Progenitor cell of endocrine pancreas (in vitro differentiated cells): ENCODE results near the gene UIMC1. TPM values are rescaled to one million over a fixed set of nuclear protein-coding genes. Genes with fewer than 3 reads are reported as not detected.

Experiments used
- DNase-seq: peaks from one replicate; pipeline ENCODE4 v3.0.0; 2021; ENCODE audit warnings: low spot score; ENCODE audit not compliant: unreplicated experiment
- H3K27ac Mint-ChIP-seq: 2 replicates; pipeline ENCODE4 v1.8.0; 2021; ENCODE audit warnings: mild to moderate bottlenecking, moderate library complexity, mixed read lengths
- H3K27me3 Mint-ChIP-seq: 2 replicates; pipeline ENCODE4 v1.8.0; 2021; ENCODE audit warnings: mixed read lengths
- H3K36me3 Mint-ChIP-seq: 2 replicates; pipeline ENCODE4 v1.8.0; 2022; ENCODE audit warnings: mixed read lengths; ENCODE audit not compliant: insufficient read depth
- H3K4me1 Mint-ChIP-seq: 2 replicates; pipeline ENCODE4 v1.8.0; 2021; ENCODE audit warnings: low read depth, mixed read lengths
- H3K4me3 Mint-ChIP-seq: 2 replicates; pipeline ENCODE4 v1.8.0; 2021; ENCODE audit warnings: low read depth, mild to moderate bottlenecking, moderate library complexity, mixed read lengths
- H3K9me3 Mint-ChIP-seq: 2 replicates; pipeline ENCODE4 v1.8.0; 2021; ENCODE audit warnings: low read depth, mixed read lengths
- total RNA-seq: library from RNA; stranded (reverse); gene quantifications from 2 replicates; pipeline ENCODE4 v1.2.1, GENCODE V29; 2021
- TF ChIP-seq, protein P1 (sequence below): fragments of 200-600 bp; sonication (generic); IDR thresholded peaks from one replicate; pipeline ENCODE4 v1.5.0; 2021; ENCODE audit warnings: antibody characterized with exemption, mild to moderate bottlenecking; ENCODE audit not compliant: unreplicated experiment

UIMC1 gene
- total RNA-seq, 1 donor from 2014 or later, result 47.4 TPM

GRCh38 chr5:176857894-176858273 is 148.7 kb downstream of the UIMC1 start:
- H3K27ac Mint-ChIP-seq, result no peak overlapping the region
- no peaks in the 10 kb centered on the region for H3K36me3 Mint-ChIP-seq
- DNase-seq, result no peak
- peaks cover under 1% of the 10 kb centered on the region for H3K4me1 Mint-ChIP-seq
- H3K27me3 Mint-ChIP-seq, result peaks cover 27% of the 10 kb centered on the region
- no peak overlapping the region for H3K4me3 Mint-ChIP-seq
- TF ChIP-seq, protein P1, sequence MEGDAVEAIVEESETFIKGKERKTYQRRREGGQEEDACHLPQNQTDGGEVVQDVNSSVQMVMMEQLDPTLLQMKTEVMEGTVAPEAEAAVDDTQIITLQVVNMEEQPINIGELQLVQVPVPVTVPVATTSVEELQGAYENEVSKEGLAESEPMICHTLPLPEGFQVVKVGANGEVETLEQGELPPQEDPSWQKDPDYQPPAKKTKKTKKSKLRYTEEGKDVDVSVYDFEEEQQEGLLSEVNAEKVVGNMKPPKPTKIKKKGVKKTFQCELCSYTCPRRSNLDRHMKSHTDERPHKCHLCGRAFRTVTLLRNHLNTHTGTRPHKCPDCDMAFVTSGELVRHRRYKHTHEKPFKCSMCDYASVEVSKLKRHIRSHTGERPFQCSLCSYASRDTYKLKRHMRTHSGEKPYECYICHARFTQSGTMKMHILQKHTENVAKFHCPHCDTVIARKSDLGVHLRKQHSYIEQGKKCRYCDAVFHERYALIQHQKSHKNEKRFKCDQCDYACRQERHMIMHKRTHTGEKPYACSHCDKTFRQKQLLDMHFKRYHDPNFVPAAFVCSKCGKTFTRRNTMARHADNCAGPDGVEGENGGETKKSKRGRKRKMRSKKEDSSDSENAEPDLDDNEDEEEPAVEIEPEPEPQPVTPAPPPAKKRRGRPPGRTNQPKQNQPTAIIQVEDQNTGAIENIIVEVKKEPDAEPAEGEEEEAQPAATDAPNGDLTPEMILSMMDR, result no peak
- no peaks in the 10 kb centered on the region for H3K9me3 Mint-ChIP-seq

- TF ChIP-seq, protein P1, result no peak
- Mint-ChIP-seq H3K27ac (no peak overlapping the region), H3K4me3 (no peak overlapping the region), H3K27me3 (peaks cover 29% of the 10 kb centered on the region), H3K9me3 (no peaks in the 10 kb centered on the region), H3K4me1 (no peaks in the 10 kb centered on the region), H3K36me3 (no peaks in the 10 kb centered on the region)
- DNase-seq, result no peak
Measured at GRCh38 chr5:176857216-176857893, 149.2 kb downstream of the UIMC1 start.

- Mint-ChIP-seq H3K36me3 (no peaks in the 10 kb centered on the region), H3K4me1 (no peaks in the 10 kb centered on the region), H3K27ac (no peak overlapping the region), H3K4me3 (no peak overlapping the region), H3K9me3 (no peaks in the 10 kb centered on the region), H3K27me3 (peaks cover 34% of the 10 kb centered on the region)
- no peak for DNase-seq
- TF ChIP-seq, protein P1, result no peak
Measured at GRCh38 chr5:176856746-176857145, 149.8 kb downstream of the UIMC1 start.

DNA sequence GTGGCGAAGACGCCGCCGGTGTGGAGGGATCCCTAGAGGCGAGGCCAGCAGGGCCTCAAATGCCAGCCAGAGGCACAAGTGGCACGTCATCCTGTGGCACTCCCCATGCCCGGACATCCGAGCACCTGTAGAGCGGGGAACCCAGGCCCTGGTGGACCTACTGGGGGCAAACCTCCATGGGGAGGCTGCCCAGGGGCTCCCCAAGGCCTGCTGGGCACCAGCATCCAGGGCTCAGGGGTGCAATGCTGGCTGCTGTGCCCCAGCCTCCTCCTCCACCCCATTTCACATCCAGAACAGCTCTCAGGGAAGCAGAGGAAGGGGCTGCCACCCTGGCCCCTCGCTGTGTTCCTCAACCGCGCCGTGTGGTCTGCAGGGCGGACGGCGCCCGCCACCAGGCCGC is 151.0 kb downstream of the UIMC1 start:
- peaks cover 34% of the 10 kb centered on the region for H3K27me3 Mint-ChIP-seq
- DNase-seq, result no peak
- H3K9me3 Mint-ChIP-seq, result no peaks in the 10 kb centered on the region
- H3K4me1 Mint-ChIP-seq, result no peaks in the 10 kb centered on the region
- no peak overlapping the region for H3K27ac Mint-ChIP-seq
- TF ChIP-seq, protein P1, result no peak
- no peaks in the 10 kb centered on the region for H3K36me3 Mint-ChIP-seq
- H3K4me3 Mint-ChIP-seq, result no peak overlapping the region

Other genes starting within 250 kb of the UIMC1 start
- gene UNC5A, start 196.2 kb downstream of the UIMC1 start, total RNA-seq, result 2.8 and 2.9 TPM in 2 replicates
- not detected in 2 replicates for gene HK3, start 107.4 kb downstream of the UIMC1 start, total RNA-seq
- gene ZNF346, start 15.9 kb upstream of the UIMC1 start, total RNA-seq, result 36.0 and 42.2 TPM in 2 replicates
- gene FGFR4, start 80.1 kb upstream of the UIMC1 start, total RNA-seq, result 244 and 258 TPM in 2 replicates
- 168 and 178 TPM in 2 replicates for gene NSD1, start 127.0 kb upstream of the UIMC1 start, total RNA-seq